Right ventricle myocardium superior (tissue), 1 donor: ENCODE data around the gene GSX1. TPM values are rescaled to one million over a fixed set of nuclear protein-coding genes. Genes with fewer than 3 reads are reported as not detected.

Experiments
- ATAC-seq: fragments of 200-7000 bp; cut with Tn5 transposase; one replicate; pipeline ENCODE4 v1.9.1; 2020; ENCODE audit warnings: mild to moderate bottlenecking; ENCODE audit not compliant: poor library complexity
- DNase-seq: peaks from one replicate; pipeline ENCODE4 v3.0.0-alpha.2; 2020
- intact Hi-C: fragments of 100-400 bp; cut with DNase I; formaldehyde crosslinking; loops from one replicate; pipeline ENCODE4 v1.11.2; 2022
- total RNA-seq: library from RNA; stranded (reverse); fragmentation: NEBNext Ultra II Directional; extraction: Animal tissue kit (Norgen Biotek cat#: 25700); gene quantifications from one replicate; pipeline ENCODE4 v1.2.1, GENCODE V29; 2021
- donor health status: DM: no; HTN: yes; CAD: no; lungs with severe emphysema.

The GSX1 gene
- total RNA-seq, 1 donor from 2014 or later: not detected

DNA sequence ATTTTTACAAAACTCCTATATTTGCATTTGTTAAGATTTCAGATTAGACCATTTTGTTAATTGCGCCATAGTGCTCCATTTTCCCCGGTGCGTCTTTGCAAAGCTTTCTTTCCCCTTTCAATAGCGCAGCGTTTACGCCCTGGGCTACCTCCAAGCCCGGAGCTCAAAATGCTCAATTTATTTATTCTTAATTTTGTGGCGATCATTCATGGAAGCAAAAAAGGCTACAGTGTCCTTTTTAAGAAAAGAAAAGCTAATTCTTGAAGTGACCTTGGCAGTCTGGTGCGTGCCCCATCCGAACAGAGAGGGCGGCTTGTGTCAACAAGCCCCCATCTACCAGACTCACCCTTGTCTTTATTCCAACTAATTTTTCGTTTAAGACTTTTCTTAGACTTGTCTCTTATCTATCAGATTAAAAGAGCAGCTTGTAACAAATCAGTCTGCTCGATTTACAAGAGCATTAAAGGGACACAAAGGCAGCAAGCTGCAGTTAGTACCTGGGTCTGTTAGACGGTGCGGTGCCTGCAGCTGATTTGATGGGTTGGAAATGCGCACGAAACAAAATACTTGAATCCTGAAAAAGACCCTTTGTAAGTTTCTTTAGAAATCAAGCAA lies 30.1 kb downstream of the GSX1 start:
- no peak for DNase-seq
- intact Hi-C loops: no loop called here
- no peak for ATAC-seq

GRCh38 chr13:27822873-27823311 lies 30.6 kb downstream of the GSX1 start:
- ATAC-seq: no peak
- intact Hi-C loops: no loop called here
- no peak for DNase-seq

DNA sequence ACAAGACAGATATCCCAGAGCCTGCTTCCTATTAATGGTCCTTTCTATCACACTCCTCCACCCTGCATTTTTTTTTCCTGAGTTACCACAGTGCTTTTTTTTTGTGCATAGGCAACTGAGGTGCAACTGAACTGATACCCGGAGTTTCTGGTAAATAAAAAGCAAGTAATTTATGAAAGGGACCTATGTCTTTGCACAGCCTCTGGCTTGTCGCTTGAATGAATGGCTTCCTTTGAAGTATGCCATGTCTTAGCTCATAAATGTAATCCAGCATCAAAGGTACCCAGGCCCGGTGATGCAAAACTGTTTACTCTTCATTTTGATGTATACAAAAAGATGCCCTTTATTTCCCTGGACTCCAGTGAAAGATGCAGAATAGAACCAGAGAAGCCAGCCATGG lies 31.8 kb downstream of the GSX1 start:
- ATAC-seq (no peak), DNase-seq (no peak)
- intact Hi-C loops: no loop called here

DNA sequence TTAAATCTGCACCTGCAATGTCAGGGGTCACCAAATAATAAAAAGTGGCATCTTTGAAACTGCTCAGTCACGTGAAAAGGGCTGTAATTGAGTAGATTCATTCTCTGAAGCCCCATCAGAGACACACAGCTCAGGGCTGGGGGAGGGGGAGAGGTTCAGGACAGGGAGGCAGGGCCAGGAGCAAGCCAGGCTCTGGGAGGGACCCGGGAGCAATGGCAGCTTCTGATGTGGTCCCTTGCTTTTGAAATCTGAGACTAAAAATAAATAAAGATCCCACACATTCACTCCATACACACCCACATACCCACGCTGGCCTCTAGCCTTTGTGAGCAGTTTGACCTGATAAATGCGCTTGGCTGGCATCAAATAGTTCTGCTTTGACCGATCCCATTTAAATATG lies 32.8 kb downstream of the GSX1 start:
- intact Hi-C loops: no loop called here
- no peak for DNase-seq
- no peak for ATAC-seq

- DNase-seq (peak; percentile 87), ATAC-seq (peak; percentile 95)
- intact Hi-C loops: loop anchor here (2.0 kb wide), 2 partner anchors 452 to 464 kb away; no protein-coding TSS in a partner anchor
Measured at GRCh38 chr13:27826379-27827353, 34.4 kb downstream of the GSX1 start.

- intact Hi-C loops: loop anchor here (2.0 kb wide), 2 partner anchors 453 to 465 kb away; no protein-coding TSS in a partner anchor
- no peak for DNase-seq
Measured at GRCh38 chr13:27827646-27828045, 35.4 kb downstream of the GSX1 start.

DNA sequence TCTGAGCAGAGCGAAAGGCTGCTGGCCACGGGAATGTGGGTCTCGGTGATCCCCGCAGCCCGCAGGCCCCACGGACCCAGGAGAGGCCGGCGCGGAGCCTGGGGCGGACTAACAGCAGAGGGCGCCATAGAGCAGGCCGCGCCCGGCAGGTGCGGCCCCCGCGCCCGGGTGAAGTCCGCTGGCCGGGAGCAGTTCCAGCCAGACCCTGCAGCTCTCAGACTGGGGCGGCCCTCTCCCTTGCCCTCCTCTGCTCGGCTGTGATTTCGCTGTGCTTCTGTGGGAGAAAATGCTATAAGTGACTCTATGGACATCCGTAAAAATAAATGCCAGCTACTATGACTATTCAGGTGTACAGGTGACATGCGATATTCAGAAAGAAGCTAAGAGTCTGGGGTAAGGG lies 37.7 kb downstream of the GSX1 start:
- intact Hi-C loops: loop anchor here (2.0 kb wide), 1 partner anchor 155 kb away; no protein-coding TSS in a partner anchor
- DNase-seq (peak; percentile 73), ATAC-seq (peak; percentile 89)

More at GRCh38 chr13:27827646-27828045, 35.4 kb downstream of the GSX1 start:
- no peak for ATAC-seq

DNA sequence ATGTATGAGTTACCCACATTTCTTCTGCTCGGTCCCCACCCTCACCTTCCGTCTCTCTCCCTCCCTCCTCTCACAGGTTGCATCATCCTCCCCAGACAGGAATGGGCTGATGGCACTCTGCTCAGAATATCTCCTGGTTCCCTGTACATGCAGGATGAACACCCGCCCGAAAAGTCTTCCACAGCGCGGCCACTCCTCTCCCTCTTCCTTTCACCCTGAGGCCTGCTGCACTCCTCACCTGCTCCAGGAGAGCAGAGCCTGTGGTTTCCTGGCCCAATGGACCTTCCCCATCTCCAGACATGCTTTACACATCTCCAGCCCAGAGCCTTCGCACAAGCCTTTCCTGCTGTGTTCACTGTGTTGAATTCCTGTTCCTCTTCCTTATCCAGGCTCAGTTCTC lies 40.9 kb downstream of the GSX1 start:
- ATAC-seq (no peak), DNase-seq (no peak)
- intact Hi-C loops: no loop called here

DNA sequence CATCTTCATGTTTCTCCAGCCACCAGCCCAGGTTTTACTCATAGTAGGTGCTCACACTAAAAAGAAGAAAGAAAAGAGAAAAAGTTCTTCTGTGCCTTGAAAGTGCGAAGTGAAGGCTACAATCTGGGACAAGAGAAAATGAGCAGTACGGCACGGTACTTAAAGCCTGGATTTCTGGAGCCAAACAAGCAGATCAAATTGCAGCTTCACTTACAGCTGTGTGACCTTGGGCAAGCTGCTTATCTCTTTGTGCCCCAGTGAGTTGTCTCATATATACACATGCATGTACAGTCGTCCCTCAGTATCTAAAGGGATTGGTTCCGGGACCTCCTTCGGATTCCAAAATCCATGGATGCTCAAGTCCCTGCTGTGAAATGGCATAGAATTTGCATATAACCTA lies 41.8 kb downstream of the GSX1 start:
- DNase-seq (no peak), ATAC-seq (no peak)
- intact Hi-C loops: no loop called here

DNA sequence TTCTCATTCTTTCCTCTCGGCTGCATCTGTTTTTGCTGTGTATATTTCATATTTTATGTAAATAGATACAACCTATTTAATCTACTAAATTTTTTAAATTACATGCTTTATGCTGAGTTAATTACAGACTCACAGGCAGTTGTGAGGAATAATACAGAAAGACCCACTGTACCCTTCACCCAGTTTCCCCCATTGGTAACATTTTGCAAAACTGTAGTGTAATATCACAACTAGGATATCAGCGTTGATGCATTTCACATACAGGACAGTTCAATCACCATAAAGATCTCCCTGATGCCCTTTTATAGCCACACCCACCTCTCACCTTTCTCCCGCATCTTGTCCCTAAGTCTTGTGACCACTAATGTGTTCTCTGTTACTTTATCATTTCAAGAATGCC lies 43.5 kb downstream of the GSX1 start:
- intact Hi-C loops: no loop called here
- ATAC-seq (no peak), DNase-seq (no peak)

GRCh38 chr13:27839809-27840467 lies 47.7 kb downstream of the GSX1 start:
- ATAC-seq (no peak), DNase-seq (no peak)
- intact Hi-C loops: no loop called here

- DNase-seq (no peak), ATAC-seq (no peak)
- intact Hi-C loops: no loop called here
Measured at GRCh38 chr13:27842571-27842970, 50.3 kb downstream of the GSX1 start.

Other genes with a start within 250 kb of the GSX1 start
- 9.7 TPM for gene LNX2, start 172.0 kb upstream of the GSX1 start, total RNA-seq
- gene POLR1D, start 170.6 kb upstream of the GSX1 start, total RNA-seq: 81.1 TPM
- gene PDX1, start 127.5 kb downstream of the GSX1 start, total RNA-seq: not detected
- gene CDX2, start 176.8 kb downstream of the GSX1 start, total RNA-seq: not detected
- not detected for gene URAD, start 196.2 kb downstream of the GSX1 start, total RNA-seq